Prostate gland (tissue), 2 donors: ENCODE data around the gene NRAP. TPM values are rescaled to one million over a fixed set of nuclear protein-coding genes. Genes with fewer than 3 reads are reported as not detected.

ENCODE experiments used
- DNase-seq: peaks from one replicate; pipeline ENCODE4 v3.0.0-alpha.2; 2019; ENCODE audit warnings: low spot score
- H3K27ac ChIP-seq, 2 donors: fragments of 200-600 bp; sonication (generic); 2 replicates each; pipeline ENCODE4 v1.5.1; 2017 to 2019
- H3K27me3 ChIP-seq: fragments of 200-600 bp; sonication (generic); replicated peaks from 2 replicates; pipeline ENCODE4 v1.5.1; 2019; ENCODE audit not compliant: insufficient read depth
- H3K36me3 ChIP-seq, 2 donors: fragments of 200-600 bp; sonication (generic); 1 replicate in 1 of 2; 2 replicates in 1 of 2; pipeline versions ENCODE4 v1.5.1 to v1.8.1; 2017 to 2019
- H3K4me1 ChIP-seq: fragments of 200-600 bp; sonication (generic); replicated peaks from 2 replicates; pipeline ENCODE4 v1.5.1; 2019
- H3K4me3 ChIP-seq, 2 donors: fragments of 200-600 bp; sonication (generic); 2 replicates each; pipeline ENCODE4 v1.5.1; 2017 to 2019
- H3K9me3 ChIP-seq: fragments of 200-600 bp; sonication (generic); 2 replicates; pipeline ENCODE4 v1.5.1; 2017
- CTCF ChIP-seq, 4 experiments: fragments of 200-600 bp in 2 of 4; fragments of 450-650 bp in 2 of 4; sonication (generic) in 2 of 4; IDR thresholded peaks; 1 replicate in 3 of 4; 2 replicates in 1 of 4; pipeline ENCODE4 v1.5.1; 2016 to 2019; ENCODE audit warnings: antibody characterized with exemption in 4 of 4, mild to moderate bottlenecking in 2 of 4, moderate library complexity in 2 of 4
- POLR2A ChIP-seq: fragments of 450-650 bp; IDR thresholded peaks from one replicate; pipeline ENCODE4 v1.6.1; 2016; ENCODE audit warnings: antibody characterized with exemption, mild to moderate bottlenecking
- POLR2AphosphoS5 ChIP-seq: sonication (generic); formaldehyde crosslinking; IDR thresholded peaks from one replicate; pipeline ENCODE4 v1.6.1; 2017; ENCODE audit warnings: antibody characterized with exemption
- WGBS: methylation state at CpG from one replicate; pipeline ENCODE4 v1.1.5; 2018; 5-methylcytosine and 5-hydroxymethylcytosine counted together
- intact Hi-C: fragments of 100-400 bp; cut with DNase I; formaldehyde crosslinking; loops from one replicate; pipeline ENCODE4 v1.14.2; 2022
- total RNA-seq, 2 donors: library from RNA; depleted of rRNA; stranded (reverse); fragments of >200 nt; gene quantifications; one replicate each; pipeline ENCODE4 v1.1.0, GENCODE V29; 2016

NRAP gene
- total RNA-seq, 2 donors from 2014 or later, result 0.85 to 11.2 TPM

- no peaks in the 10 kb centered on the region for H3K4me1 ChIP-seq
- no peaks in the 10 kb centered on the region for H3K36me3 ChIP-seq
- H3K27me3 ChIP-seq, result no peaks in the 10 kb centered on the region
- no peak overlapping the region for H3K4me3 ChIP-seq
- no peaks in the 10 kb centered on the region for H3K9me3 ChIP-seq
- H3K27ac ChIP-seq, result no peak overlapping the region
- WGBS, result 88% methylated on average over 5 of the region's 5 CpGs
- intact Hi-C loops, result loop anchor here (5.0 kb wide), 1 partner anchor 1083 kb away; no protein-coding TSS in a partner anchor
- DNase-seq, result no peak
- no peak for TF ChIP-seq POLR2AphosphoS5
- TF ChIP-seq CTCF (IDR thresholded peaks at IDR 0.05), result no peak
- TF ChIP-seq POLR2A, result no peak
Observed at GRCh38 chr10:113560071-113560470, 103.8 kb downstream of the NRAP start.

- Histone ChIP-seq H3K4me1 (no peaks in the 10 kb centered on the region), H3K9me3 (no peaks in the 10 kb centered on the region), H3K27ac (no peak overlapping the region), H3K4me3 (no peak overlapping the region), H3K27me3 (no peaks in the 10 kb centered on the region), H3K36me3 (no peaks in the 10 kb centered on the region)
- DNase-seq, result no peak
- intact Hi-C loops, result no loop called here
- WGBS, result 23% methylated on average over 9 of the region's 9 CpGs
- no peak for TF ChIP-seq POLR2AphosphoS5
- TF ChIP-seq CTCF (IDR thresholded peaks at IDR 0.05), result no peak
- TF ChIP-seq POLR2A, result no peak
Observed at GRCh38 chr10:113557903-113558321, 105.9 kb downstream of the NRAP start.

DNA sequence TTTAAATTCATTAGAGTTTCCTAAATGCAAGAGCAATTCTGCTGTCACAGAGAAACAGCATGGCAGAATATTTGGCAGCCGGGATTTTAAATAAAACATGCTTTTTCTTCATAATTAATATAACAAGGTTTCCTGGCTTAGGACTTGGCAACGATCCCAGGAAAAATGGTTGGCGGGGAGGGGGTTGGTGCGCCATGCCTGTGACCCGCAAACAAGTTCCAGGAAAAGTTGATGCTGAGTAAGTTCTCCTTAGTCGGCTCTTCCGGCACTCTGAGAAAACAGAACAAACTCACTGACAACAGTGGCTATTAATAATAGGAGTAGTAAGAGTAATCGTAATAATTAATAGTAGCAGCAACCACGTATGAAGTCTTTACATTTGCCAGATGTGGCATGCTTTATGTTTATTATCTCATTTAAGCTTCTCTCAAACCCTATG is 106.4 kb downstream of the NRAP start:
- WGBS, result 51% methylated on average over 9 of the region's 9 CpGs
- intact Hi-C loops, result no loop called here
- no peaks in the 10 kb centered on the region for H3K27me3 ChIP-seq
- no peak overlapping the region for H3K4me3 ChIP-seq
- no peaks in the 10 kb centered on the region for H3K4me1 ChIP-seq
- no peak for TF ChIP-seq CTCF (IDR thresholded peaks at IDR 0.05)
- no peak for TF ChIP-seq POLR2A
- TF ChIP-seq POLR2AphosphoS5, result no peak
- no peak overlapping the region for H3K27ac ChIP-seq
- H3K9me3 ChIP-seq, result no peaks in the 10 kb centered on the region
- H3K36me3 ChIP-seq, result no peaks in the 10 kb centered on the region
- DNase-seq, result no peak

GRCh38 chr10:113555751-113556150 is 108.1 kb downstream of the NRAP start:
- no peaks in the 10 kb centered on the region for H3K4me1 ChIP-seq
- DNase-seq, result no peak
- 96% methylated on average over 1 of the region's 1 CpG for WGBS
- TF ChIP-seq CTCF (IDR thresholded peaks at IDR 0.05), result no peak
- no peak for TF ChIP-seq POLR2AphosphoS5
- TF ChIP-seq POLR2A, result no peak
- no peaks in the 10 kb centered on the region for H3K36me3 ChIP-seq
- H3K27me3 ChIP-seq, result no peaks in the 10 kb centered on the region
- intact Hi-C loops, result no loop called here
- H3K4me3 ChIP-seq, result no peak overlapping the region
- no peak overlapping the region for H3K27ac ChIP-seq
- H3K9me3 ChIP-seq, result no peaks in the 10 kb centered on the region

DNA sequence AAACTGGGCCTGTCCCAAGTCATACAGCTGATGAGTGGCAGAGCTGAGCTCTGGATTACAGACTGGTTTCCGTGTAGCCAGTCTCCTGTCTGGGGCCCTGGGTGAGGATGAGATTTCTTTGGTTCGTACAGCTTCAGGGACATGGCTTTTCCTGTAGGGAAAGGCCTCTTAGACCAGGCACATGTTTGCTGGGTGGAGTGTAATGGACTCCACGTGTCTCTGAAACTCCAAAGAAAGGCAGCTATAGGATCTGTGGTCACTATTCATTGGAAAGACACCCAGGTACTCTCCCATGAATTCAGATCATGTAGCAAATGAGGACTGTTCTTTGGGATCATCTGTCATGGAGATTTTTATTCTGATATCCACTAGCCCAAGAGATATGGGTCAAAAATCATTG is 108.6 kb downstream of the NRAP start:
- no peak for TF ChIP-seq CTCF (IDR thresholded peaks at IDR 0.05)
- no peak for TF ChIP-seq POLR2AphosphoS5

More for the DNA sequence above, 108.6 kb downstream of the NRAP start:
- H3K27ac ChIP-seq, result no peak overlapping the region
- no peak for DNase-seq
- no peak overlapping the region for H3K4me3 ChIP-seq
- H3K36me3 ChIP-seq, result no peaks in the 10 kb centered on the region
- 91% methylated on average over 3 of the region's 3 CpGs for WGBS
- H3K27me3 ChIP-seq, result no peaks in the 10 kb centered on the region
- no peaks in the 10 kb centered on the region for H3K9me3 ChIP-seq
- intact Hi-C loops, result no loop called here
- H3K4me1 ChIP-seq, result no peaks in the 10 kb centered on the region
